Ovary (tissue), 3 donors: ENCODE measurements around the gene LRIT3.
"Not testable (repeated sequence)": the region's sequence is repeated elsewhere in the genome, so short reads cannot be mapped to it uniquely, and the experiment has no call there.

Source experiments
- POLR2A ChIP-seq: fragments of 450-650 bp; IDR thresholded peaks from one replicate; pipeline ENCODE4 v1.6.1; 2017; ENCODE audit warnings: antibody characterized with exemption, mild to moderate bottlenecking, moderate library complexity
- TF ChIP-seq, protein P1 (sequence below), 3 donors: fragments of 450-650 bp in 2 of 3; fragments of 200-600 bp in 1 of 3; IDR thresholded peaks; one replicate each; pipeline versions ENCODE4 v1.5.1 to v1.8.0; 2016 to 2022; ENCODE audit warnings: antibody characterized with exemption in 3 of 3, mild to moderate bottlenecking in 1 of 3
- donor health status: DM: no; HTN: no; CAD: no.

DNA sequence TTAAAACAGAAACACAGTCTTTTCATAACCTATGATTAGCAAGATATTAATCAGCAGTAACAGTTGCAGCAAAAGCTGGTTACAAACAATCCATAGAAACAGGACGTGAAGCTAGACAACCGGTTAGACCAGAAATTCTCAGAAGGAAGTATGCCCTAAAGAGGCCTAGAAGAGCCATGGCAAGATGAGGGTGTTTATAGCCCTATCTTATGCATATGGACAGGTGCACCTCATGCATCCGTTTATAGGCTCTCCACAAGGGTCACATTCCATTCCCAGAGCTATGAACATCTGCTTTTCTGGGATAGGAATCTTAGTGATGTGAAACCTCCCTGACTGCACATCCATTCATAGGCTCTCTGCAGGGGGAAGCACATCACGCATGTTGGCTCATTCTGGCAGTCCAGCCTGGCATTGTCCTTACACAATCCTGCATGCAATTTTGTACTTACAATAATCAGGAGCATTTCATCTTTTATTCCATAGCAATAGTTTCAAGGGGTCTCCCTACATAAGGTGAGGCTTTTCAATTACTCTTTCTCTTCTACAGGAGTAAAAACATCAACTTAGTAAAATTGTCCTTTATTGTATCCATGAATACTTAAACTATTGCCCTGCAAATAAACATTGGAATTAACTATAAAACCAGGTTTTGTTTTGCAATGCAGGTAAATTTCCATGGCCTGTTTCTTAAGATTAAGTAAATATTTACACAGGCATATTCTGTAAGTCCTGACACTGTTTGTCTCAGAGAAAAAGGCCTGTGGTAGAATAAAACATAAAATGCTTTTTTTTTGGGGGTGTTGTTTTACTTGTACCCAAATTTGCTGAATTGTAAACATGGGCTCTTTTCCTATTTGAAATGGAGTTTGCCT is 11.8 kb downstream of the LRIT3 start:
- TF ChIP-seq, protein P1, sequence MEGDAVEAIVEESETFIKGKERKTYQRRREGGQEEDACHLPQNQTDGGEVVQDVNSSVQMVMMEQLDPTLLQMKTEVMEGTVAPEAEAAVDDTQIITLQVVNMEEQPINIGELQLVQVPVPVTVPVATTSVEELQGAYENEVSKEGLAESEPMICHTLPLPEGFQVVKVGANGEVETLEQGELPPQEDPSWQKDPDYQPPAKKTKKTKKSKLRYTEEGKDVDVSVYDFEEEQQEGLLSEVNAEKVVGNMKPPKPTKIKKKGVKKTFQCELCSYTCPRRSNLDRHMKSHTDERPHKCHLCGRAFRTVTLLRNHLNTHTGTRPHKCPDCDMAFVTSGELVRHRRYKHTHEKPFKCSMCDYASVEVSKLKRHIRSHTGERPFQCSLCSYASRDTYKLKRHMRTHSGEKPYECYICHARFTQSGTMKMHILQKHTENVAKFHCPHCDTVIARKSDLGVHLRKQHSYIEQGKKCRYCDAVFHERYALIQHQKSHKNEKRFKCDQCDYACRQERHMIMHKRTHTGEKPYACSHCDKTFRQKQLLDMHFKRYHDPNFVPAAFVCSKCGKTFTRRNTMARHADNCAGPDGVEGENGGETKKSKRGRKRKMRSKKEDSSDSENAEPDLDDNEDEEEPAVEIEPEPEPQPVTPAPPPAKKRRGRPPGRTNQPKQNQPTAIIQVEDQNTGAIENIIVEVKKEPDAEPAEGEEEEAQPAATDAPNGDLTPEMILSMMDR (IDR thresholded peaks at IDR 0.05) = not testable (repeated sequence)
- TF ChIP-seq POLR2A = not testable (repeated sequence)
